HCT116 (cell line): ENCODE data around the gene AK2. TPM values are rescaled to one million over a fixed set of nuclear protein-coding genes. Genes with fewer than 3 reads are reported as not detected.

Experiments
- ATAC-seq: fragments of 200-7000 bp; cut with Tn5 transposase; 2 replicates; pipeline ENCODE4 v1.9.1; 2020; ENCODE audit warnings: mild to moderate bottlenecking, moderate library complexity
- BruUV-seq: library from RNA; stranded (reverse); fragments of 400-500 nt; replicated peaks from 2 replicates; lab custom pipeline; 2021; lab: Mats Ljungman, UMichigan
- CTCF ChIA-PET: fragments of 300-600 bp; sonication (Branson Sonifier 250); formaldehyde crosslinking; loops from one replicate; lab custom pipeline; 2021; ENCODE audit warnings: antibody characterized with exemption; lab: Charles Lee
- POLR2A ChIA-PET: fragments of 300-600, 350-600 bp; sonication (Branson Sonifier 250); formaldehyde crosslinking; loops from one replicate; lab custom pipeline; 2021; ENCODE audit warnings: antibody characterized with exemption; lab: Charles Lee
- RAD21 ChIA-PET, 2 experiments: fragments of 300-600 bp; sonication (Branson Sonifier 250); formaldehyde crosslinking; loops; one replicate each; lab custom pipeline; 2023; ENCODE audit warnings: low total read pairs in 2 of 2; ENCODE audit not compliant: uncharacterized antibody in 2 of 2, unreplicated experiment in 2 of 2, low non-redundant PET in 1 of 2; lab: Charles Lee
- DNase-seq: peaks from one replicate; pipeline ENCODE4 v3.0.0-alpha.2; 2010; ENCODE audit warnings: low read depth, low spot score
- H2AFZ ChIP-seq: fragments of 200-600 bp; shearing (Covaris generic), sonication (generic); 2 replicates; pipeline ENCODE4 v1.6.1; 2017; ENCODE audit warnings: low read depth, mixed run types, mixed read lengths, antibody characterized with exemption, low read length; ENCODE audit not compliant: poor library complexity, severe bottlenecking
- H3K27ac ChIP-seq: 2 replicates; pipeline ENCODE4 v1.5.1; 2012; ENCODE audit warnings: low read depth, low read length
- H3K27me3 ChIP-seq: fragments of 200-600 bp; sonication (generic); 2 replicates; pipeline ENCODE4 v1.6.1; 2016; ENCODE audit warnings: mixed run types, low read length, mixed read lengths; ENCODE audit not compliant: insufficient read depth
- H3K36me3 ChIP-seq, 2 experiments: fragments of 200-500 bp in 1 of 2; fragments of 200-600 bp in 1 of 2; sonication (Bioruptor generic) in 1 of 2; sonication (generic) in 1 of 2; 2 replicates each; pipeline versions ENCODE4 v1.5.1 to v1.6.1; 2014 to 2016; ENCODE audit warnings: low read length in 2 of 2, inconsistent platforms in 1 of 2, mixed read lengths in 1 of 2, mixed run types in 1 of 2; ENCODE audit not compliant: insufficient read depth in 2 of 2, control insufficient read depth in 1 of 2
- H3K4me1 ChIP-seq, 2 experiments: fragments of 200-600 bp in 1 of 2; sonication (generic) in 1 of 2; 2 replicates each; pipeline versions ENCODE4 v1.5.1 to v1.6.1; 2012 to 2017; ENCODE audit warnings: low read length in 2 of 2, inconsistent platforms in 1 of 2, mild to moderate bottlenecking in 1 of 2, mixed read lengths in 1 of 2, mixed run types in 1 of 2, moderate library complexity in 1 of 2; ENCODE audit not compliant: insufficient read depth in 2 of 2, control insufficient read depth in 1 of 2
- H3K4me2 ChIP-seq: fragments of 200-600 bp; sonication (generic); 2 replicates; pipeline ENCODE4 v1.6.1; 2017; ENCODE audit warnings: mixed run types, low read length, mixed read lengths
- H3K4me3 ChIP-seq, 2 experiments: fragments of 200-600 bp in 1 of 2; sonication (generic) in 1 of 2; replicated peaks in 1 of 2; 2 replicates each; pipeline ENCODE4 v1.5.1; 2011 to 2016; ENCODE audit warnings: low read length in 2 of 2, control low read depth in 1 of 2, low read depth in 1 of 2, mild to moderate bottlenecking in 1 of 2, mixed read lengths in 1 of 2, mixed run types in 1 of 2
- H3K79me2 ChIP-seq: fragments of 200-600 bp; sonication (generic); 2 replicates; pipeline ENCODE4 v1.6.1; 2017; ENCODE audit warnings: mild to moderate bottlenecking, mixed run types, low read length, moderate library complexity, mixed read lengths; ENCODE audit not compliant: insufficient read depth
- H3K9ac ChIP-seq: fragments of 200-600 bp; sonication (generic); 2 replicates; pipeline ENCODE4 v1.6.1; 2016; ENCODE audit warnings: low read length, mixed read lengths
- H3K9me2 ChIP-seq: fragments of 200-600 bp; sonication (generic), shearing (Covaris generic); 2 replicates; pipeline ENCODE4 v1.6.1; 2017; ENCODE audit warnings: mixed run types, mild to moderate bottlenecking, moderate library complexity; ENCODE audit not compliant: insufficient read depth
- H3K9me3 ChIP-seq, 2 experiments: fragments of 200-500 bp in 1 of 2; fragments of 200-600 bp in 1 of 2; sonication (Bioruptor generic) in 1 of 2; sonication (generic) in 1 of 2; 2 replicates each; pipeline ENCODE4 v1.6.1; 2014 to 2017; ENCODE audit warnings: low read length in 2 of 2, mixed read lengths in 2 of 2, inconsistent platforms in 1 of 2, low read depth in 1 of 2, mild to moderate bottlenecking in 1 of 2, mixed run types in 1 of 2, moderate library complexity in 1 of 2; ENCODE audit not compliant: control insufficient read depth in 1 of 2, insufficient read depth in 1 of 2
- H4K20me1 ChIP-seq: fragments of 200-600 bp; sonication (generic), shearing (Covaris generic); 2 replicates; pipeline ENCODE4 v1.6.1; 2017; ENCODE audit warnings: mixed run types, mild to moderate bottlenecking, moderate library complexity; ENCODE audit not compliant: insufficient read depth
- ATF3 ChIP-seq: IDR thresholded peaks from 2 replicates; pipeline ENCODE4 v1.6.1; 2012
- CBX3 ChIP-seq: IDR thresholded peaks from 2 replicates; pipeline ENCODE4 v1.6.1; 2012; ENCODE audit warnings: low read depth
- CEBPB ChIP-seq: IDR thresholded peaks from 2 replicates; pipeline ENCODE4 v1.6.1; 2012; ENCODE audit warnings: low read depth
- CTCF ChIP-seq, 3 experiments: fragments of 200-600 bp in 1 of 3; sonication (generic) in 1 of 3; IDR thresholded peaks in 2 of 3; conservative IDR thresholded peaks in 1 of 3; 2 replicates each; pipeline ENCODE4 v1.5.1; 2012 to 2017; ENCODE audit warnings: low read depth in 2 of 3, low read length in 2 of 3, antibody characterized with exemption in 1 of 3, borderline replicate concordance in 1 of 3, control low read depth in 1 of 3, mild to moderate bottlenecking in 1 of 3, mixed read lengths in 1 of 3, mixed run types in 1 of 3, moderate library complexity in 1 of 3; ENCODE audit not compliant: insufficient read depth in 1 of 3
- ELF1 ChIP-seq: IDR thresholded peaks from 2 replicates; pipeline ENCODE4 v1.6.1; 2012; ENCODE audit warnings: low read depth, borderline replicate concordance
- EZH2 ChIP-seq: fragments of 200-600 bp; sonication (generic); IDR thresholded peaks from 2 replicates; pipeline ENCODE4 v1.6.1; 2017; ENCODE audit warnings: antibody characterized with exemption, mixed run types
- EZH2phosphoT487 ChIP-seq: fragments of 200-600 bp; IDR thresholded peaks from 2 replicates; pipeline ENCODE4 v1.6.1; 2018; ENCODE audit warnings: antibody characterized with exemption, borderline replicate concordance
- FOSL1 ChIP-seq: IDR thresholded peaks from 2 replicates; pipeline ENCODE4 v1.6.1; 2012; ENCODE audit warnings: low read depth
- JUND ChIP-seq: IDR thresholded peaks from 2 replicates; pipeline ENCODE4 v1.6.1; 2012
- MAX ChIP-seq: IDR thresholded peaks from 2 replicates; pipeline ENCODE4 v1.6.1; 2012
- RAD21 ChIP-seq: IDR thresholded peaks from 2 replicates; pipeline ENCODE4 v1.6.1; 2012; ENCODE audit warnings: low read depth, mild to moderate bottlenecking
- REST ChIP-seq: IDR thresholded peaks from 2 replicates; pipeline ENCODE4 v1.6.1; 2012; ENCODE audit warnings: low read depth
- SIN3A ChIP-seq: IDR thresholded peaks from 2 replicates; pipeline ENCODE4 v1.6.1; 2012; ENCODE audit warnings: low read depth
- SP1 ChIP-seq: IDR thresholded peaks from 2 replicates; pipeline ENCODE4 v1.6.1; 2012; ENCODE audit warnings: low read depth
- SRF ChIP-seq: IDR thresholded peaks from 2 replicates; pipeline ENCODE4 v1.6.1; 2012; ENCODE audit warnings: low read depth
- TCF7L2 ChIP-seq: IDR thresholded peaks from 2 replicates; pipeline ENCODE4 v1.7.0; 2011; ENCODE audit warnings: borderline replicate concordance, inconsistent platforms; ENCODE audit not compliant: insufficient read depth, insufficient read length; ENCODE audit errors: extremely low read depth
- ZBTB33 ChIP-seq: IDR thresholded peaks from 2 replicates; pipeline ENCODE4 v1.6.1; 2011; ENCODE audit warnings: mild to moderate bottlenecking, low read length, moderate library complexity; ENCODE audit not compliant: insufficient replicate concordance; ENCODE audit errors: extremely low read depth
- ZFX ChIP-seq: fragments of 450-650 bp; IDR thresholded peaks from 2 replicates; pipeline ENCODE4 v1.6.1; 2017
- intact Hi-C: fragments of 100-400 bp; cut with micrococcal nuclease; formaldehyde crosslinking; loops from 2 replicates; pipeline ENCODE4 v1.10.0; 2022
- total RNA-seq: library from RNA; stranded (reverse); gene quantifications from one replicate; pipeline ENCODE4 v1.2.1, GENCODE V29; 2021; ENCODE audit not compliant: unreplicated experiment

The AK2 gene
- total RNA-seq, 1 experiment from 2014 or later: 233 TPM

- no peaks in the 10 kb centered on the region; the same call in 1 of the 2 replicates for H4K20me1 ChIP-seq
- intact Hi-C loops: loop anchor here (2.0 kb wide), 1 partner anchor 24 kb away; no protein-coding TSS in a partner anchor
- H3K9me2 ChIP-seq: 0 out of 2 replicates have a peak, but pooled peaks cover 2% of the 10 kb centered on the region
- H2AFZ ChIP-seq: no peak within 1 kb of the TSS
- H3K27ac ChIP-seq: peak within 1 kb of the TSS; percentile 84
- ChIA-PET POLR2A (interaction anchor here (0.5 to 2.5 kb wide), 15 partner anchors 11 to 1038 kb away, joined by 3 to 41 read pairs (median 3); partner anchors contain the start of genes RBBP4 and TRIM62), CTCF (interaction anchor here (1.0 to 1.3 kb wide), 2 partner anchors 31 to 72 kb away, joined by 3 to 4 read pairs; no protein-coding TSS in a partner anchor), RAD21 (interaction anchor here in 1 of 2 experiments (1.5 kb wide), 1 partner anchor 43 kb away, joined by 4 read pairs; no protein-coding TSS in a partner anchor)
- ATAC-seq: peak; percentile 96
- H3K9ac ChIP-seq: peak within 1 kb of the TSS; percentile 76
- peak within 1 kb of the TSS; percentile 99 for H3K4me2 ChIP-seq
- no peaks in the 10 kb centered on the region for H3K36me3 ChIP-seq
- peak within 1 kb of the TSS; percentile 71 to 86 for H3K4me3 ChIP-seq
- peaks cover 20 to 29% of the 10 kb centered on the region in 2 experiments for H3K4me1 ChIP-seq
- no peaks in the 10 kb centered on the region for H3K9me3 ChIP-seq
- H3K27me3 ChIP-seq: no peaks in the 10 kb centered on the region
- peak; percentile 85 for DNase-seq
- no TSS peak for BruUV-seq
- H3K79me2 ChIP-seq: peaks cover 41% of the 10 kb centered on the region
- TF ChIP-seq TCF7L2: peak; percentile 45
- TF ChIP-seq ZBTB33: no peak
- no peak for TF ChIP-seq ATF3
- TF ChIP-seq JUND: no peak
- TF ChIP-seq RAD21: no peak
- no peak for TF ChIP-seq ELF1
- TF ChIP-seq FOSL1: no peak
- TF ChIP-seq REST: no peak
- TF ChIP-seq SRF: no peak
- TF ChIP-seq EZH2: no peak
- peak; percentile 56 for TF ChIP-seq ZFX
- TF ChIP-seq SIN3A: peak; percentile 94
- no peak for TF ChIP-seq CEBPB
- no peak for TF ChIP-seq EZH2phosphoT487
- no peak for TF ChIP-seq CTCF (IDR thresholded peaks at IDR 0.05 in 2 of 3, conservative IDR thresholded peaks at IDR 0.05 in 1 of 3; ENCODE audit: borderline replicate concordance in 1 of 3, insufficient read depth in 1 of 3, low read depth in 2 of 3, low read length in 2 of 3)
- TF ChIP-seq CBX3: peak; percentile 88; the same call in 1 of the 2 replicates
- TF ChIP-seq SP1: peak; percentile 34; the same call in 1 of the 2 replicates
- TF ChIP-seq MAX: peak; percentile 75
Observed at GRCh38 chr1:32964461-32965250, 72.0 kb downstream of the AK2 start, which contains the start of gene RNF19B. Gene RNF19B, minus strand, starts transcription at chr1:32964809. Its CDS starts 124 bp downstream, at chr1:32964685.
